ENCODE data around the gene TPGS1. TPM values are rescaled to one million over a fixed set of nuclear protein-coding genes. Genes with fewer than 3 reads are reported as not detected.

TPGS1 gene
- total RNA-seq, 1 experiment from 2014 or later, result 11.5 TPM

- no TSS peak for BruUV-seq (replicated peaks)
These were observed 60.1 kb downstream of the TPGS1 start for GRCh38 chr19:567296-567900.

More at GRCh38 chr19:567296-567900, 60.1 kb downstream of the TPGS1 start:
- Mint-ChIP-seq H3K4me1 (ENCODE audit: low read depth, unreplicated experiment) (peaks cover 15% of the 10 kb centered on the region), H3K27ac (ENCODE audit: unreplicated experiment) (no peak overlapping the region), H3K36me3 (ENCODE audit: insufficient read depth, unreplicated experiment) (peaks cover 33% of the 10 kb centered on the region), H3K27me3 (ENCODE audit: insufficient read depth, unreplicated experiment) (no peaks in the 10 kb centered on the region), H3K9me3 (ENCODE audit: unreplicated experiment) (no peaks in the 10 kb centered on the region), H3K4me3 (ENCODE audit: unreplicated experiment) (no peak overlapping the region)
- Histone ChIP-seq H3K4me1 (peaks cover 5% of the 10 kb centered on the region; the same call in 1 of the 2 replicates), H3K27me3 (replicated peaks; ENCODE audit: control insufficient read depth, insufficient read depth, low read length) (no peaks in the 10 kb centered on the region), H3K4me3 (ENCODE audit: low read depth, low read length) (no peak overlapping the region), H3K36me3 (ENCODE audit: control insufficient read depth, insufficient read depth, low read length) (no peaks in the 10 kb centered on the region), H3K9me3 (no peaks in the 10 kb centered on the region)
- intact Hi-C loops (cut with micrococcal nuclease; ENCODE audit: unreplicated experiment), result no loop called here
- no peak for TF ChIP-seq CTCF (IDR thresholded peaks at IDR 0.05; ENCODE audit: insufficient read depth in 1 of 2, low read depth in 1 of 2, low read length in 1 of 2, severe bottlenecking in 1 of 2, unreplicated experiment in 1 of 2)
- no peak for DNase-seq
- ChIA-PET POLR2A (interaction anchor here (0.5 to 0.6 kb wide), 2 partner anchors 108 to 433 kb away, joined by 3 read pairs; no protein-coding TSS in a partner anchor), CTCF (interaction anchor here (0.8 kb wide), 1 partner anchor 17 kb away, joined by 3 read pairs; no protein-coding TSS in a partner anchor)

Other genes with a start within 250 kb of the TPGS1 start
- 29.6 and 42.0 TPM in 2 replicates for gene PLPP2, start 216.1 kb upstream of the TPGS1 start, total RNA-seq (2022)
- gene MIER2, start 162.7 kb upstream of the TPGS1 start, total RNA-seq (2022), result 35.7 and 40.1 TPM in 2 replicates
- 0.16 and 0.43 TPM in 2 replicates for gene C2CD4C, start 98.3 kb upstream of the TPGS1 start, total RNA-seq (2022)
- gene SHC2, start 46.5 kb upstream of the TPGS1 start, total RNA-seq (2022), result 1.3 and 2.4 TPM in 2 replicates
- 0.73 and 1.3 TPM in 2 replicates for gene MADCAM1, start 11.0 kb upstream of the TPGS1 start, total RNA-seq (2022)
- gene CDC34, start 24.3 kb downstream of the TPGS1 start, total RNA-seq (2022), result 129 and 133 TPM in 2 replicates
- 0.35 TPM in 1 of 2 replicates, not detected in the other for gene GZMM, start 36.6 kb downstream of the TPGS1 start, total RNA-seq (2022)
- 618 and 656 TPM in 2 replicates for gene BSG, start 65.1 kb downstream of the TPGS1 start, total RNA-seq (2022)
- 2.7 and 3.9 TPM in 2 replicates for gene HCN2, start 82.4 kb downstream of the TPGS1 start, total RNA-seq (2022)
- 93.3 and 95.8 TPM in 2 replicates for gene POLRMT, start 126.0 kb downstream of the TPGS1 start, total RNA-seq (2022)
- gene FGF22, start 132.4 kb downstream of the TPGS1 start, total RNA-seq (2022), result 0.68 TPM in 1 of 2 replicates, not detected in the other
- 74.6 and 77.9 TPM in 2 replicates for gene RNF126, start 155.7 kb downstream of the TPGS1 start, total RNA-seq (2022)
- 26.3 and 31.2 TPM in 2 replicates for gene FSTL3, start 168.9 kb downstream of the TPGS1 start, total RNA-seq (2022)
- not detected in 2 replicates for gene PRSS57, start 188.0 kb downstream of the TPGS1 start, total RNA-seq (2022)
- 14.7 and 16.1 TPM in 2 replicates for gene PALM, start 201.4 kb downstream of the TPGS1 start, total RNA-seq (2022)
- 27.8 and 36.4 TPM in 2 replicates for gene MISP, start 243.6 kb downstream of the TPGS1 start, total RNA-seq (2022)